Activated T-helper 9 cell treated with anti-CD3 and anti-CD28 coated beads, Interleukin-2, amount 50 U/mL, for 16 hours (primary cell): ENCODE results near the gene ATP8A2.

Experiments
- DNase-seq: peaks from one replicate; pipeline ENCODE4 v3.0.0-alpha.2; 2020; ENCODE audit warnings: low read depth

Gene ATP8A2

DNA sequence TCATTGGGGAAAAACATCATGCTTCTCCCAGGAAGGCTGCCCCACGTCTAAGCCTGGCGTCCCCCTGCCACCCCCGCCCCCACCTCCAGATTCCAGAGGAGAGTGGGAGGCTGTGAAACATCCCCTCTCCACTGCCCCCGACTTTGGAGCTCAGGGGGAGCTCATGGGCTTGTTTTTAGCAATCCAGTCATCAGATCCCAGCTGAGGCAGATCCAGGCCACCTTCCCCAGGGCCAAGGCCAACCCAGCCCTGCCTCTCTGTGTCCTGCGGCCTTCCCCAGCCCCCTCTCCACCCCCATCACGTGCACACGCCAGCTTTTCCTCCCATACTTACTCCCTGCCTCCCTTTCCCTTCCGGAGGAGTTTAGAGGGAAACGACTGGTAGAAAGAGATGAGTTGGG is 641.2 kb downstream of the ATP8A2 start:
- DNase-seq: no peak

GRCh38 chr13:26015271-26016125 is 643.7 kb downstream of the ATP8A2 start:
- no peak for DNase-seq

GRCh38 chr13:26016189-26016588 is 644.4 kb downstream of the ATP8A2 start:
- DNase-seq: no peak

- no peak for DNase-seq
Measured at GRCh38 chr13:26017196-26017921, 645.6 kb downstream of the ATP8A2 start.

- no peak for DNase-seq
Measured at GRCh38 chr13:26017932-26018665, 646.3 kb downstream of the ATP8A2 start.

GRCh38 chr13:26019251-26019650 is 647.5 kb downstream of the ATP8A2 start:
- DNase-seq: no peak

GRCh38 chr13:26019881-26020870 is 648.4 kb downstream of the ATP8A2 start:
- DNase-seq: no peak

DNA sequence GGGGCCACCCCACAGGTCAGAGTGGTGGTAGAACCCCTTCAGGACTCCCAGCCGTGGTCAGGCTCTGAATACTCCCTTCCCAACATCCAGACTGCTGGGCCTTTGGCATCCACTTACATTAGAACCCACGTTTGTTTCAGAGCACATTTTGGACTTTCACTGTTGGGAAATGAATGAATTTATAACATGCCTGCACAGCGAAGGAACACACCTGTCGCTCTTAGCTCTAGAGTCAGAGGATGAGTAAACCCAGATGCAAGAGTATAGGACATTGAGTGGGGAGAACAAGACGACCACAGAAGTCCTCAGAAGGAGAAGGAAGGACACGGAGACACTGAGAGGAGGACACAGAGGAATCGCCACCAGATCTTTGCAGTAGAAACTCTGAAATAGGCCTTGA is 649.1 kb downstream of the ATP8A2 start:
- no peak for DNase-seq

DNA sequence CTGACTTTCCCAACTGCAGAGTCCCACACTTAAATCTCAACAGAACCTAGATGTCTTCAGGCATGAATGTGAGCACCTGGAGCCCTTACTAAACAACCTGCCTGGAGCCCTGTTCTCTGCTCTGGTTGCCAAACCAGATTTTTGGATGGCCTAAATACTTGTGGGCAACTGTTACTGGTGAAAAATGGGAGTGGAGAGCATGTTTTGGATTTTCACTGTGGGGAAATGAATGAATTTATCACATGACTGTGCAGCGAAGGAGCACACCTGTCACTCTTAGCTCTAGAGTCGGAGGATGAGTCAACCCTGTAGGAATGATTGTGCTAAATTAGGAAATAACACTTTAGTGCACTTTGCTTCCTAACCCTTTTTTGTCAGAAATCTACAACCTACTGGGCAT is 649.7 kb downstream of the ATP8A2 start:
- DNase-seq: no peak

DNA sequence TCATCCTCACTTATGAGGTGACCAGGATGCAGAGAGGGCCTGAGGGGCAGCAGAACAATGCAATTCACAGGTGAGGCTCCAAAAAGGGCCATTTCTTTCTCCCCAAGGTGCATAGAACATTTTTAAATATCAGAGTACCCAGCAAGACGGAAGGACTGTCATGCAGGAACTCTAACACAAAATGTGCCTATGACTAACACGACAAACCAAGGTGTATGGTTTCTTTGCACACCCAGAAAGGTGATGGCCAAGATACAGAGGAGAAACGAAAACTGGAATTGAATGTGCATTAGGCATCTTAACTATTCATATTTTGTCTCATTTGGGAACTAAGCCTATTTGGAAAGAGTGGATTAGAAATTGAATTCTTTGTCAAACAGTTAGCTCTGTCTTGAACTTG is 650.2 kb downstream of the ATP8A2 start:
- no peak for DNase-seq

- no peak for DNase-seq
Measured at GRCh38 chr13:26022538-26023292, 650.9 kb downstream of the ATP8A2 start.

- DNase-seq: no peak
Measured at GRCh38 chr13:26024558-26024957, 652.8 kb downstream of the ATP8A2 start.

DNA sequence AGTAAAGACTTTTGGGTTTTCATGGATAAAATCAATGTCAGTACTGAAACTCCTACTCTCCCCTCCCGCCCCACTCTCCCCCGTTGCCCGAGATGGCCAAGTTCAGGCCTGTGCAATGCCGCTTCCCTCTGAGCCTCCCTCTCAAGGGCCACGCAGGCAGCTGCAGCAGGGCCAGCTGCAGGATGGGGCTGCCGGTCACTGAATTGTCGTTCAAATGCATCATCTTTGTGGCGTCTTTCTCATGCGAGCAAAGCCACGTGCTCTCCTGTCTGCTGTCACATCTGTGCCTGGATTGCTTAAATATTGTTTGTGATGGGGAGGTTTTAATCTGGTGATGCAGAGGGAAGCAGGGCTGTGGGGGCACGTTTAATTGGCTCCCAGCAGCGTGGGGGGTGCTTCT is 653.4 kb downstream of the ATP8A2 start:
- DNase-seq: no peak

DNA sequence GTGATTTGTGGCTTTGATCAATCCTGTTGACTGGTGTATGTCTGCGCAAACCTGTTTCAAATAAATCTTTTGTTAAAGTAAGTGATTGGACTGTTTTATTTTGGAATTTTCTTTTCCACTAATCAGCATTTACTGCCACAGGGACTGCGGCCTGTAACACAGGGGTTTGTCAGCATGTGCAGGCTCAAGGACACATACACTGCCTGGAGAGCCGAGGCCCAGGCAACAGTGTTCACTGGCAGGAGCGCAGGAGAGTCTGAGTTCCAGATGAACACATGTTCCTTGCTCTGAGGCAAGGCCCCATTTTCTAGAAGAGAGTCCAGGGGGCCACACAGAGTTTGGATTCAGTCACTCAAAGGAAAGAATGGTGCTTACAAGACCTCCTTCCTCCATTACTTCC is 654.0 kb downstream of the ATP8A2 start:
- no peak for DNase-seq

GRCh38 chr13:26026211-26026610 is 654.4 kb downstream of the ATP8A2 start:
- no peak for DNase-seq

- DNase-seq: no peak
Measured at GRCh38 chr13:26029581-26030136, 657.9 kb downstream of the ATP8A2 start.

GRCh38 chr13:26030331-26030730 is 658.6 kb downstream of the ATP8A2 start:
- no peak for DNase-seq

- DNase-seq: no peak
Measured at GRCh38 chr13:26034018-26034417, 662.2 kb downstream of the ATP8A2 start.

- no peak for DNase-seq
Measured at GRCh38 chr13:26036383-26036782, 664.6 kb downstream of the ATP8A2 start.

DNA sequence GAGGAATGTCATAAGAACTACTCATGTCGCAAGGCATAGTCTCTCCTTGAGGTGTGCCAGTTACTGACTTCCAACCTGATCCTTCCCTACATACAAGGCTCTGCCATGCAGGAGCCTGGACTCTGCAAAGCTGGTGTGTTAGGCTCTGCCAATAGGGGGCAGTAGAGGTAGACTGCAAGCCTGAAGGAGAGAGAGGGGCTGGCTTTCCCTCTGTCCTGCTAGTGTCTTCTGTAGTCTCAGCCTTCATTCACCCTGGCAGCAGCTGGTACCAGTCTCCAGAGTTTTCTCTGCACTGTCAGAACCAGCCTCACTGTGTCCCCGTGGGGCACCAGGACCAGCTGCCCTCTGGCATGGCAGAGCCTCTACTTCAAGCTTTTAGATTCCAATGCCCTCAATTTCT is 665.5 kb downstream of the ATP8A2 start:
- DNase-seq: no peak
